ENCODE results near the gene FSHB. TPM values are rescaled to one million over a fixed set of nuclear protein-coding genes. Genes with fewer than 3 reads are reported as not detected.

Gene FSHB
- total RNA-seq, 1 donor from 2014 or later = not detected

DNA sequence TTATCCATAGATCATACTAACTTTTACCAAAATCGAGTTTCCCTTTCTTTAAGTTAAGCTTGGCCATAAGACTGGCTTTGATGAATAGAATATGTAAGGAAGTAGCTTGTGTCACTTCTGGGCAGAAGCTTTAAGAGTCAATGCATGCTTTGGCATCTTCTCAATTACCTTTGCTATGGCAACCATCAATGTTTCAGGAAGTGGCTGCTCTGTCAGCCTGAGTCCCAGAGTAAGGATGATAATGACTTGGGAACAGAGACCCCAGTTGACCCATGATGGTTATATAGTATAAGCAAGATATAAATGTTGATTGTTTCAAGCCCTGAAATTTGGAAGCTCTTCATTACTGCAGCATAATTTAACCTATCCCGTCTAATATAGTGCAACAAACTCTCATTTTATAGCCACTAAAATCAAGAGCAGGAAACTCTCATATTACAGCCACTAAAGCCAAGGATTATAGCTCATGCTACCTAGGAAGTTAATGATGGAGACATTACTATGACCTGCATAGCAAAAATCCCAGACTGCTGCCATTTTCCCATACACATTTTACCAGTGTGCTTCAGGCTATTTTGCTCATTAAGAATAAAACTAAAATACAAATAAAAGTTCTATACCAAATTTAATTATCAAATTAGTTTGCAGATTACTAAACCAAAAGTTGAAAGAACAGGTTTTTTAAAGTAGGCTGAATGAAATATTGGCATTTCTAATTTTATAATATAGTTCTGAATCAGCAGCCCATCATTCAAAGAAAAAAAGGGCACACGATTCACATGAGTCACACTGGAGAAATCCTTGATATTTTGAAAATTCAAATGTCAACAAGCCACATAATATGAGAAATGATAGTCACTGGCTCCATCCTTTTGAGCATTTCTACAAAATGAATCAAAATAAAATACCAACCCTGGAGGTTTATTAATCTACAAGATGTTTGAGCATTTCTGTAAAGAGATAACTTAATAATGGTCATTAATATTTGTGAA lies 23.8 kb downstream of the FSHB start:
- TF ChIP-seq, protein P1, sequence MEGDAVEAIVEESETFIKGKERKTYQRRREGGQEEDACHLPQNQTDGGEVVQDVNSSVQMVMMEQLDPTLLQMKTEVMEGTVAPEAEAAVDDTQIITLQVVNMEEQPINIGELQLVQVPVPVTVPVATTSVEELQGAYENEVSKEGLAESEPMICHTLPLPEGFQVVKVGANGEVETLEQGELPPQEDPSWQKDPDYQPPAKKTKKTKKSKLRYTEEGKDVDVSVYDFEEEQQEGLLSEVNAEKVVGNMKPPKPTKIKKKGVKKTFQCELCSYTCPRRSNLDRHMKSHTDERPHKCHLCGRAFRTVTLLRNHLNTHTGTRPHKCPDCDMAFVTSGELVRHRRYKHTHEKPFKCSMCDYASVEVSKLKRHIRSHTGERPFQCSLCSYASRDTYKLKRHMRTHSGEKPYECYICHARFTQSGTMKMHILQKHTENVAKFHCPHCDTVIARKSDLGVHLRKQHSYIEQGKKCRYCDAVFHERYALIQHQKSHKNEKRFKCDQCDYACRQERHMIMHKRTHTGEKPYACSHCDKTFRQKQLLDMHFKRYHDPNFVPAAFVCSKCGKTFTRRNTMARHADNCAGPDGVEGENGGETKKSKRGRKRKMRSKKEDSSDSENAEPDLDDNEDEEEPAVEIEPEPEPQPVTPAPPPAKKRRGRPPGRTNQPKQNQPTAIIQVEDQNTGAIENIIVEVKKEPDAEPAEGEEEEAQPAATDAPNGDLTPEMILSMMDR (conservative IDR thresholded peaks at IDR 0.05) = no peak
- H3K4me1 Mint-ChIP-seq (ENCODE audit: unreplicated experiment) = peaks cover 5% of the 10 kb centered on the region
- H3K27me3 Mint-ChIP-seq = peaks cover 2% of the 10 kb centered on the region
- H3K4me3 Mint-ChIP-seq = no peak overlapping the region
- no peaks in the 10 kb centered on the region for H3K36me3 Mint-ChIP-seq
- H3K9me3 Mint-ChIP-seq = no peaks in the 10 kb centered on the region
- DNase-seq (ENCODE audit: extremely low spot score, unreplicated experiment) = no peak
- H3K27ac Mint-ChIP-seq = no peak overlapping the region

DNA sequence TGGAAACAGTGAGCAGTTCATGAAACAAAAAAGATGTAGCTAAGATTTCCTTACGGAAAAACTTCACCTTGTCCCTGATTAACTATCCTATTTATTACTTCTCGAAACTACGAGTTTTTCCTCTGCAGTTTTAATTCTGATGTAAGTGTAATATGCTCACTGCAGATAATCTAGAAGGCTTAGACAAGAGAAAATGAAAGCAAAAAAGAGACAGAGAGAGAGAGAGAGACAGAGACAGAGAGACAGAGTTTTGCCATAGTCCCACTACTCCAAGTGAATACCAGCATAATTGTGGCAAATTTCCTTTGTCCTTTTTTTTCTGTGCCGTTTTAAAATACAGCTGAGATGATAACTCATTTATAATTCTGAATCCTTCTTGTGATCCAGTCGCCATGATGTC lies 24.8 kb downstream of the FSHB start:
- Mint-ChIP-seq H3K27ac (no peak overlapping the region), H3K4me1 (ENCODE audit: unreplicated experiment) (peaks cover 5% of the 10 kb centered on the region)

DNA sequence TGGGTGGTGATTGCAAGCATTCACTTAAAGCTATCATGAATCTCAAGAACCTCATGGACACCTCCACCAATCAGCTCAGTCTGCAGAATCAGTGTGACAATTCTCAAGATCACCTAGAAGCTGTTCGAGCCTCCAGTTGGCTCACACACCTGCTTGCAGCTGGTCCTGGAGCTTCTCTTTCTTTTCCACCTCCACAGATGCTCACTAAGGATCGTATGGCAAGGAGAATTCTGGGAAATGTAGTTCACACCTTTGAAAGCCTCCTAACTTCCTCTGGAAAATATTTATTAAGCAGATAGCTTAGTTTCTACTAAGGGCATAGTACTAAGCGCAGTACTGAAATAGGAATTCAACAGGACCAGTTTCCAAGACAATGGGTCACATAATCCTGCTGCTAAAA lies 26.2 kb downstream of the FSHB start:
- H3K4me3 Mint-ChIP-seq = no peak overlapping the region
- no peaks in the 10 kb centered on the region for H3K36me3 Mint-ChIP-seq
- peaks cover 5% of the 10 kb centered on the region for H3K4me1 Mint-ChIP-seq (ENCODE audit: unreplicated experiment)
- no peak for DNase-seq (ENCODE audit: extremely low spot score, unreplicated experiment)
- no peak overlapping the region for H3K27ac Mint-ChIP-seq
- H3K27me3 Mint-ChIP-seq = peaks cover 2% of the 10 kb centered on the region
- TF ChIP-seq, protein P1 (conservative IDR thresholded peaks at IDR 0.05) = no peak
- no peaks in the 10 kb centered on the region for H3K9me3 Mint-ChIP-seq

More for the DNA sequence above, 24.8 kb downstream of the FSHB start:
- no peak for DNase-seq (ENCODE audit: extremely low spot score, unreplicated experiment)
- Mint-ChIP-seq H3K36me3 (no peaks in the 10 kb centered on the region), H3K9me3 (no peaks in the 10 kb centered on the region), H3K4me3 (no peak overlapping the region), H3K27me3 (peaks cover 2% of the 10 kb centered on the region)
- TF ChIP-seq, protein P1 (conservative IDR thresholded peaks at IDR 0.05) = no peak

DNA sequence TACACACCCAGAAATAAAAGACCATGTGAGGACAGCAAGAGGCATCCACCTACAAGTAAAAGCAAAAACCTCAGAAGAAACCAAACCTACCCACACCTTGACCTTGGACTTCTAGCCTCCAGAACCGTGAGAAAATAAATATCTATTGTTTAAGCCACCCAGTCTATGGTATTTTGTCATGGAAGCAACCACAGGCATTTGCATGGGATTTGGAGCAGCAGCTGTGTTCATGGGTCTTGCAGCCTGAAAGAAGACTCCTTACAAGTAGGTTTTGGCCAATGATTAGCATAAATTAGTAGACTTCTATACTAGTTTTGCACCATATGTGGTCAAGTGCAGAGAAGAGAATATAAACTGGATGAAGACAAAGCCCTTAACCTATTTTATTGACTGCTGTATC lies 27.9 kb downstream of the FSHB start:
- TF ChIP-seq, protein P1 (conservative IDR thresholded peaks at IDR 0.05) = no peak
- H3K27me3 Mint-ChIP-seq = peaks cover 2% of the 10 kb centered on the region
- DNase-seq (ENCODE audit: extremely low spot score, unreplicated experiment) = no peak
- H3K27ac Mint-ChIP-seq = no peak overlapping the region
- H3K4me1 Mint-ChIP-seq (ENCODE audit: unreplicated experiment) = peaks cover 5% of the 10 kb centered on the region
- H3K9me3 Mint-ChIP-seq = no peaks in the 10 kb centered on the region
- no peak overlapping the region for H3K4me3 Mint-ChIP-seq
- H3K36me3 Mint-ChIP-seq = no peaks in the 10 kb centered on the region

DNA sequence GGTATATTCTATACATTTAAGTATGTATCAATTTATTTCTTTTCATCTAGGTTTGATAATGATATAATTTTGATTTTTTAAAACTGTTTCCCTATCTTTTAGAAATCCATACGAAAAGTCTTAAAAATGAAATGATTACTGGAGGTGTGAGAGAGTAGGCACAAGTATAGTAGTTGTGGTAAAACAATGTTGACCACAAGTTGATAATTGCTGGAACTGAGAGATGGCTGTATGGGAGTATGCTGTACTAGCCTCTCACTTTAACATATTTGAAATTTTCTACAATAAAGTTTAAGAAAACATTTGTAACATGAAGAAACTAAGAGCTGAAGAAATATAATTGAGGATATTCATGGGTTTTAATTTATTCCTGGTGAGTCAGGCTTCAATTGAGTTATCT lies 30.0 kb downstream of the FSHB start:
- Mint-ChIP-seq H3K9me3 (no peaks in the 10 kb centered on the region), H3K4me3 (no peak overlapping the region), H3K27ac (no peak overlapping the region), H3K36me3 (no peaks in the 10 kb centered on the region), H3K27me3 (no peaks in the 10 kb centered on the region), H3K4me1 (ENCODE audit: unreplicated experiment) (no peaks in the 10 kb centered on the region)
- TF ChIP-seq, protein P1 (conservative IDR thresholded peaks at IDR 0.05) = no peak
- no peak for DNase-seq (ENCODE audit: extremely low spot score, unreplicated experiment)
